IMR-90 (cell line): ENCODE results near the gene YAE1. TPM values are rescaled to one million over a fixed set of nuclear protein-coding genes. Genes with fewer than 3 reads are reported as not detected.

Source experiments
- ATAC-seq: fragments of 200-7000 bp; cut with Tn5 transposase; 2 replicates; pipeline ENCODE4 v1.9.1; 2020; ENCODE audit warnings: low read depth, mild to moderate bottlenecking, moderate library complexity
- BruUV-seq: library from RNA; stranded (reverse); fragments of 400-500 nt; replicated peaks from 2 replicates; lab custom pipeline; 2021; lab: Mats Ljungman, UMichigan
- CTCF ChIA-PET: fragments of 300-600 bp; formaldehyde crosslinking; extraction: SDS; loops from one replicate; lab custom pipeline; 2021; ENCODE audit warnings: antibody characterized with exemption; lab: Yijun Ruan, JAX
- POLR2A ChIA-PET: fragments of 300-600 bp; sonication (Branson Sonifier 250); formaldehyde crosslinking; loops from one replicate; lab custom pipeline; 2022; ENCODE audit warnings: antibody characterized with exemption; ENCODE audit not compliant: unreplicated experiment; lab: Charles Lee
- DNase-seq: peaks from one replicate; pipeline ENCODE4 v3.0.0; 2013
- H2AFZ ChIP-seq: replicated peaks from 2 replicates; pipeline ENCODE3; 2013; ENCODE audit warnings: low read length, mild to moderate bottlenecking; ENCODE audit not compliant: poor library complexity
- H2AK5ac ChIP-seq: 2 replicates; pipeline ENCODE4 v1.6.1; 2013; ENCODE audit warnings: low read depth, low read length, inconsistent platforms
- H2AK9ac ChIP-seq: replicated peaks from 2 replicates; pipeline ENCODE3; 2013; ENCODE audit warnings: mild to moderate bottlenecking, low read depth, low read length, moderate library complexity; ENCODE audit not compliant: poor library complexity
- H2BK120ac ChIP-seq: 2 replicates; pipeline ENCODE4 v1.6.1; 2013; ENCODE audit warnings: low read depth, low read length, inconsistent platforms
- H2BK15ac ChIP-seq: 3 replicates; pipeline ENCODE4 v1.6.1; 2013; ENCODE audit warnings: low read depth, low read length, inconsistent platforms
- H2BK20ac ChIP-seq: 2 replicates; pipeline ENCODE4 v1.6.1; 2013; ENCODE audit warnings: low read depth, mild to moderate bottlenecking, inconsistent platforms, low read length, moderate library complexity
- H2BK5ac ChIP-seq: 2 replicates; pipeline ENCODE4 v1.6.1; 2013; ENCODE audit warnings: mild to moderate bottlenecking, low read depth, low read length, inconsistent platforms; ENCODE audit not compliant: poor library complexity, severe bottlenecking
- H3K14ac ChIP-seq: replicated peaks from 2 replicates; pipeline ENCODE4 v1.6.1; 2013; ENCODE audit warnings: low read depth, low read length, inconsistent platforms
- H3K18ac ChIP-seq: 2 replicates; pipeline ENCODE4 v1.6.1; 2013; ENCODE audit warnings: low read depth, low read length, control low read depth
- H3K23ac ChIP-seq: 2 replicates; pipeline ENCODE4 v1.6.1; 2013; ENCODE audit warnings: low read depth, low read length, inconsistent platforms
- H3K27ac ChIP-seq: 2 replicates; pipeline ENCODE4 v1.5.1; 2013; ENCODE audit warnings: mild to moderate bottlenecking, control low read depth, low read length; ENCODE audit not compliant: insufficient read depth
- H3K27me3 ChIP-seq: 2 replicates; pipeline ENCODE4 v1.6.1; 2013; ENCODE audit warnings: low read length; ENCODE audit not compliant: control insufficient read depth, insufficient read depth
- H3K36me3 ChIP-seq: 2 replicates; pipeline ENCODE4 v1.6.1; 2013; ENCODE audit warnings: low read length, mixed read lengths; ENCODE audit not compliant: control insufficient read depth, insufficient read depth
- H3K4ac ChIP-seq: 2 replicates; pipeline ENCODE4 v1.6.1; 2013; ENCODE audit warnings: low read depth, low read length, inconsistent platforms
- H3K4me1 ChIP-seq: 2 replicates; pipeline ENCODE4 v1.6.1; 2013; ENCODE audit warnings: low read length, mixed read lengths; ENCODE audit not compliant: control insufficient read depth, insufficient read depth
- H3K4me2 ChIP-seq: 2 replicates; pipeline ENCODE4 v1.6.1; 2013; ENCODE audit warnings: low read depth, mild to moderate bottlenecking, control low read depth, low read length, moderate library complexity
- H3K4me3 ChIP-seq: 2 replicates; pipeline ENCODE4 v1.5.1; 2013; ENCODE audit warnings: low read depth, mild to moderate bottlenecking, control low read depth, low read length, moderate library complexity; ENCODE audit not compliant: insufficient read depth
- H3K56ac ChIP-seq: 2 replicates; pipeline ENCODE4 v1.6.1; 2013; ENCODE audit warnings: low read length, inconsistent platforms; ENCODE audit not compliant: insufficient read depth; ENCODE audit errors: extremely low read depth
- H3K79me1 ChIP-seq, 2 experiments: 2 replicates each; pipeline ENCODE4 v1.6.1; 2013; ENCODE audit warnings: low read length in 2 of 2, inconsistent platforms in 1 of 2, low read depth in 1 of 2
- H3K9ac ChIP-seq: 2 replicates; pipeline ENCODE4 v1.6.1; 2013; ENCODE audit warnings: low read depth, low read length, control low read depth
- H3K9me1 ChIP-seq: 2 replicates; pipeline ENCODE4 v1.6.1; 2013; ENCODE audit warnings: low read length, inconsistent platforms; ENCODE audit not compliant: insufficient read depth
- H3K9me3 ChIP-seq: 2 replicates; pipeline ENCODE4 v1.6.1; 2013; ENCODE audit warnings: low read length; ENCODE audit not compliant: control insufficient read depth, insufficient read depth
- H4K20me1 ChIP-seq: 2 replicates; pipeline ENCODE4 v1.6.1; 2013; ENCODE audit warnings: low read length, inconsistent platforms; ENCODE audit not compliant: insufficient read depth
- H4K5ac ChIP-seq: 2 replicates; pipeline ENCODE4 v1.6.1; 2013; ENCODE audit warnings: mild to moderate bottlenecking, low read depth, low read length, control low read depth
- H4K8ac ChIP-seq, 2 experiments: 2 replicates each; pipeline ENCODE4 v1.6.1; 2013; ENCODE audit warnings: low read depth in 2 of 2, low read length in 2 of 2, control low read depth in 1 of 2, inconsistent platforms in 1 of 2
- H4K91ac ChIP-seq: 2 replicates; pipeline ENCODE4 v1.6.1; 2013; ENCODE audit warnings: low read depth, low read length, inconsistent platforms; ENCODE audit not compliant: insufficient read depth
- MAFK ChIP-seq: IDR thresholded peaks from 2 replicates; pipeline ENCODE4 v1.6.1; 2012; ENCODE audit warnings: low read depth, low read length, improper control_type of control experiment
- RFX5 ChIP-seq: IDR thresholded peaks from 2 replicates; pipeline ENCODE4 v1.8.0; 2012; ENCODE audit warnings: low read depth, mild to moderate bottlenecking, low read length, moderate library complexity
- SMC3 ChIP-seq: fragments of 150-350 bp; IDR thresholded peaks from 2 replicates; pipeline ENCODE4 v1.6.1; 2016; ENCODE audit warnings: low read depth, mild to moderate bottlenecking, antibody characterized with exemption, low read length, moderate library complexity
- USF2 ChIP-seq: fragments of 150-350 bp; IDR thresholded peaks from 2 replicates; pipeline ENCODE4 v1.6.1; 2017; ENCODE audit warnings: mild to moderate bottlenecking, antibody characterized with exemption, low read length, low read depth
- WGBS, 2 experiments: methylation state at CpG; one replicate each; pipeline versions ENCODE4 v1.1.5 to v1.1.7; 2013; ENCODE audit warnings: missing lambda C conversion rate in 2 of 2; ENCODE audit not compliant: insufficient read length in 1 of 2; ENCODE audit errors: extremely low coverage in 2 of 2; 5-methylcytosine and 5-hydroxymethylcytosine counted together
- dilution Hi-C: fragments of 300-500 bp; cut with HindIII; formaldehyde crosslinking; loops from one replicate; pipeline ENCODE4 v1.14.3; 2018; ENCODE audit warnings: low sequenced_read_pairs; ENCODE audit not compliant: unreplicated experiment
- in situ Hi-C: fragments of 300-500 bp; cut with MboI; formaldehyde crosslinking; loops from 3 replicates; pipeline ENCODE4 v1.14.3; 2019; ENCODE audit warnings: low sequenced_read_pairs, inconsistent platforms, mixed read lengths
- intact Hi-C: fragments of 100-400 bp; cut with micrococcal nuclease; formaldehyde crosslinking; loops from 2 replicates; pipeline ENCODE4 v1.10.0; 2022
- polyA plus RNA-seq, 3 experiments: library from polyadenylated mRNA; depleted of rRNA; stranded (reverse); fragments of >200 nt; gene quantifications; 2 replicates each; pipeline ENCODE4 v1.2.3, GENCODE V29; 2012; ENCODE audit warnings: low replicate concordance in 1 of 3
- total RNA-seq: library from RNA; depleted of rRNA; stranded (reverse); fragments of >200 nt; gene quantifications from 2 replicates; pipeline ENCODE4 v1.2.3, GENCODE V29; 2012

Gene YAE1
- total and polyA plus RNA-seq, 2 of the 4 experiments (the other 2 are of a cell fraction), result 28.6 to 36.7 TPM

- Histone ChIP-seq H4K8ac (no peak overlapping the region), H4K91ac (no peak overlapping the region), H2BK120ac (no peak overlapping the region), H2BK20ac (no peak overlapping the region), H3K56ac (no peak overlapping the region), H3K9me3 (no peaks in the 10 kb centered on the region), H2AFZ (no peak overlapping the region), H3K9ac (no peak overlapping the region), H3K23ac (no peak overlapping the region), H4K5ac (no peak overlapping the region), H2BK5ac (no peak overlapping the region), H3K27ac (no peak overlapping the region), H3K4ac (no peak overlapping the region), H4K20me1 (no peaks in the 10 kb centered on the region), H3K14ac (no peak overlapping the region), H2AK9ac (no peak overlapping the region), H3K4me3 (no peak overlapping the region), H3K18ac (no peak overlapping the region), H3K36me3 (no peaks in the 10 kb centered on the region), H3K27me3 (no peaks in the 10 kb centered on the region), H3K4me1 (no peaks in the 10 kb centered on the region), H2AK5ac (no peak overlapping the region), H2BK15ac (no peak overlapping the region), H3K4me2 (no peak overlapping the region), H3K79me1 (no peaks in the 10 kb centered on the region), H3K9me1 (no peaks in the 10 kb centered on the region)
- ATAC-seq, result peak; percentile 32; the same call in 1 of the 2 replicates
- dilution Hi-C loops (no loop called here), in situ Hi-C loops (no loop called here), intact Hi-C loops (loop anchor here (5.0 kb wide), 1 partner anchor 57 kb away; no protein-coding TSS in a partner anchor)
- WGBS, 2 experiments, result no CpG with 5 or more reads among the region's 5 CpGs
- BruUV-seq, result no TSS peak
- peak; percentile 50 for DNase-seq
- TF ChIP-seq SMC3, result no peak
- no peak for TF ChIP-seq USF2
- TF ChIP-seq MAFK, result no peak
- TF ChIP-seq RFX5, result no peak
- CTCF ChIA-PET, result interaction anchor here (1.1 kb wide), 1 partner anchor 27 kb away, joined by 3 read pairs; no protein-coding TSS in a partner anchor
- POLR2A ChIA-PET, result no interaction called here
Measured at GRCh38 chr7:39594988-39595620, 28.9 kb downstream of the YAE1 start.
